NOMO-1 treated with DMSO at 0.1 percent for 48 hours (cell line): ENCODE data around the gene ABLIM2.

ENCODE experiments used
- DNase-seq: peaks from one replicate; lab custom pipeline; 2025; ENCODE audit not compliant: unreplicated experiment; lab: John Stamatoyannopoulos, UW

Gene ABLIM2

DNA sequence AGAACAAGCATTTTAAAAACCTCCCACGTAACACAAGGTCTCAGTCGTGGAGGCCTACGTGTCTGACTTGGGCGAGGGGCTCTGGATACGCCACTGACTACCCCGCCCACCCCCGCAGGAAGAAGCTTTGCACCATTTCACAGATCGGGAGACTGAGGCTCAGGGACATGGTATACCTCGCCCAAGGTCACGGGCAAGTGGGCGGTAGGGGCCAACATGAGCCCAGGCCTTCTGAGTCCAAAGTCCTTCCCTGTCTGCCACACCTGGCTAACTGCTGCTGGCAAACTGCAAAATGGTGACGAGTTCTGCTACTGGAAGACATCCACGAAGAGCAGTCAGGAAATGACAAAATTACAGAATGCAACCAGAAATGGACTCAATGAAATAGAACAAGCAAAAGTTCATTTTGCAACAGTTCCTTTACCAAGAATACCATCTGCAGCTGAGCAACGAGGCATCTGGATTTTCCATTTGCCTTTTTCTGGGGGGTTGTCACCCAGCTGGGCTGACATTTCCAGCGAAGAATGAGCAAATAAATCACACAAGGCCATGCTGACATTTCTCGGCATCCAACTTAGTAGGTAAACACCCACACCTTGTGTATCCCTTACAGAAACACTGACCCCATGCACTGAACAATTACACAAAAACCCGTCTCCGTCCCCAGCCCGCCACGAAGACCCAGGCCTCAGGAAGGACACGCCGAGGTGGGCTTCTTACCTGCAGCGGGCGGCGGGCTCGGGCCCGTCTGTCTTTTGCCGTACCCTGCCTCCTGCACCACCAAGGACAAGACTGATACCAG lies 148.7 kb downstream of the ABLIM2 start:
- no peak for DNase-seq

DNA sequence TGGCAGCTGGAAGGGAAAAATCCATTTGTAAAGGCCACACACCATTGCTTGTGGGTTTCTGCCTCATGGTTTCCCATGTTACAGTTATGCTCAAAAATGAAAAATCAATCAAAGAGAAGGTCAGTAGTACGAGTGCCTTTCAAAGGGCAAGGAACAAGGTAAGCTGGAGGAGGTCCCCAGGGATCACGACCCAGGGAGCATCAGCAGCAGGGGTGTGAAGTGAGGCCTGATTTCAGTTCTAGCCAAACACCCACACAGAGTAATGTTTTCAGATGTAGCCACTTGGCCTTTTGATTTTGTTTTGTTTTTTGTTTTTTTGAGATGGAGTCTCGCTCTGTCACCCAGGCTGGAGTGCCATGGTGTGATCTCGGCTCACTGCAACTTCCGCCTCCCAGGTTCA lies 149.5 kb downstream of the ABLIM2 start:
- no peak for DNase-seq

DNA sequence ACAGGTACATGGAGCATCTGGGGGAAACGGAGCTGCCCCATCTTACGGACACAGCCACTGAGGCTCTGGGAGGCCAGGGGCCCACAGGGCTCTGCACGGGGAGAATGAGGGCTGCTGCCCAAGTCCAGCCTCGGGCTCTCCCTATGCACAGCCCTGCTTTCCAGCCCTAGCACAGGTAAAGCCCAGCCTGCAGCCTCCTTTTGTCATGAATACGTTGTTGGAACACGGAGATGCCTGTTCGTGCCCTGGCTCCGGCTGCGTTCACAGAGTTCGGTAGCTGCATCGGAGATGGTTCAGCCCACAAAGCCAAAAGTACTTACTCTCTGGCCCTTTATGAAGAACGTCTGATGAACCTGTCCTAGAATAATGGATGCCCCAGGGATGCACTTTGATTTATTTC lies 150.2 kb downstream of the ABLIM2 start:
- DNase-seq, result no peak

DNA sequence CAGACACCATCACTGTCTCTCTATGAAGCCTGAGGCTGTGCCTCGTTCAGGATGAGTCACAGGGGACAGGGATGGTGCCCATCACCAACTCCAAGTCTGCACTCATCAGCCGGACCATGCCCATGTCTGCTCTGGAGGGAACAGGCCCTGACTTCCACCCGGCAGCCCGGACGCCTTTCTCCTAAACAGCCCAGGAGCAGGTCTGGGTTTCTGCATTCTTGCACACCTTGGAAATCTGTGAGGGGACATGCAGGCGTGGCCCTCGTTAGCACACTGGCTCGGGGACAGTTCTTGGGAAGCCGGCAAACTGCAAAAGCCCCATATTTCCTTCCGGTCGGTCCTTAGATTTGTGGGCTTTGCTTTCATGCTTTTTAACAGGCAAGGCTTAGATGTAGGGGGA lies 151.0 kb downstream of the ABLIM2 start:
- no peak for DNase-seq

DNA sequence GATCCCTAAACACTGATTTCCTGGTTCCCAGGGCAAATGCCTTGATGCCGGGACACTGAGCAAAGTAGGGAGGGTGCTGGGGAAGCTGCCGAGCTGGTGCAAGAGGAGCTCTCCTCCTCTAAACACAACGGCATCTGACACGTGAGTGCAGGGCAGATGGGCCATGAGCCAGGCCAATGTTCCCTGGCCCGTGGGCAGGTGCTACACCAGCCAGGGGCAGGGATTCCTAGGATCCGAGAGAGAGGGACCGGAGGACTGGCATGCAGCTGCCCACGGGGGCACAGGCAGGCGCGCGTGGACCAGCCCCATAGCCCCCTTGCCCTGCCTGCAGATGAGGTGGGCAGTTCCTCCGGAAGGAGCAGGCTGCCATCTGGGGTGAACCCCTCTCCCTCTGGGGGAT lies 152.1 kb downstream of the ABLIM2 start:
- DNase-seq, result no peak

DNA sequence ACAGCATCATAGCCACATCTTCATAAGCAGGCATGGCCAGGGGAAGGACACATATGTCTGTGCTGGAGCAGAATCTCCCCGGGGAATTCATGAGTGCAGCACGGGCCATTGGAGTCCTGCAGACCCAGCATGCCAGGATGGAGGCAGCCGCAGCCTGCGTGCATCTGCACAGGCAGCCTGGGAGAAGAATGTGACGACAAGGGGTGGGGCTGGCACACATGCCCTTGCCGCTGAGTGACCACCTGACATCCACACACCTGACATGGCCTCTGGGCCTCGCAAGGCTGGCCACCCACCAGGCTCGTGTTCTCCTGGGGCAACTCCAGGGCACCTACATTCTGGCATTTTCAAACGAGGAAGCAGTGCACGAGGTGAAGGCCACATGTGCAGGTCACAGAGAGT lies 152.8 kb downstream of the ABLIM2 start:
- DNase-seq, result no peak

DNA sequence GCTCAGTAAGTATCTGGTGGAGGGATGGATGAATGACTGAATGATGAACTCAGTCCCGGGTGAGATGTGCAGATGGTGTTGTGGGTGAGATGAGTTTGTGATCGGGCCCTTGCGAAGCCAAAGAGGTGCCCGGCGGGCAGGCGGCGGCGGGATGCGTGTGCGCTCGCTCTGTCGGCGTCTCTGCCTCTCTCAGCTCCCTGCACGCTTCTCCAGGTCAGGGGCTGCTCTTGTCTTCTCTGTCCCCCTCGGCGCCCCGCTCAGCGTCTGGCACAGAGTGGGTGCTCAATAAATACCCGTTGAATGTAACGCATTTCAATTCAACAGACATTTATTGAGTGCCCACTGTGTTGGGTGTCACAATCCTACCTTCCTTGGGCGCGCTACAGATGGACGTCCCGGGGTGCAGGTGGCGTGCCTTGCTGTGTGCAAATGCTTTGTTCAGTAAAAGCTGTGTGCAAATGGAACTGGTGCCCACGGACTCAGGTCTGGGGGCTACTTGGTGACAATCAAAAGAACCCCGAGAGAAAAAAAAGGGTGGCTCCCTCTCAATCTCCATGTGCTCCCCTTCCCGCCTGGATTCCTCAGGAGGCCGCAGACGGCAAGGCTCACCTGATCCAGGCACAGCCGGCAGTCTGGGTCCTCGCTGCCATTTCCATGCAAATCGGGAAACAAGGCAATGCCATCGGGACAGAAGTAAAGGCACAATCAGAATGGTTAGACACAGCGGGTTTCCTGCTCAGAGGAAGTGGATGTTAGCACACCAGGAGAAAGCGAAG lies 153.4 kb downstream of the ABLIM2 start:
- no peak for DNase-seq

DNA sequence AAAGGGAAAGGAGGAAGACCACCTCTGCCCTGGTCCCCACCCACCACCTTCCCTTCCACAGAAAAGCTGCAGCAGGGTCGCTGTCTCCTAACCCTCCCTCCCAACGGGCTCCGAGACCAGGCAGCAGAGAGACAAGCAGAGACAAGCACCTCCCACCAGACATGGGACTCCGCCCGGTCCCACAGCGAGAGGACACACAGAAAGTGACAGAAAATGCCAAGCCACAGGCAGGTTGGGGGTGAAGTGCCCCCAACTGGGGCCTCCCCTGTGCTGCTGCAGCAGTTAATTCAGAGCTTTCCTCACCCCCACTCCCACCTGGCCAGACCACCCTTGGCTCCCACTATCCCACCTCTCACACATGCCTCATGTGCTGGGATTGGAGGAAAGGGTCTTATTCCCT lies 154.5 kb downstream of the ABLIM2 start:
- no peak for DNase-seq

DNA sequence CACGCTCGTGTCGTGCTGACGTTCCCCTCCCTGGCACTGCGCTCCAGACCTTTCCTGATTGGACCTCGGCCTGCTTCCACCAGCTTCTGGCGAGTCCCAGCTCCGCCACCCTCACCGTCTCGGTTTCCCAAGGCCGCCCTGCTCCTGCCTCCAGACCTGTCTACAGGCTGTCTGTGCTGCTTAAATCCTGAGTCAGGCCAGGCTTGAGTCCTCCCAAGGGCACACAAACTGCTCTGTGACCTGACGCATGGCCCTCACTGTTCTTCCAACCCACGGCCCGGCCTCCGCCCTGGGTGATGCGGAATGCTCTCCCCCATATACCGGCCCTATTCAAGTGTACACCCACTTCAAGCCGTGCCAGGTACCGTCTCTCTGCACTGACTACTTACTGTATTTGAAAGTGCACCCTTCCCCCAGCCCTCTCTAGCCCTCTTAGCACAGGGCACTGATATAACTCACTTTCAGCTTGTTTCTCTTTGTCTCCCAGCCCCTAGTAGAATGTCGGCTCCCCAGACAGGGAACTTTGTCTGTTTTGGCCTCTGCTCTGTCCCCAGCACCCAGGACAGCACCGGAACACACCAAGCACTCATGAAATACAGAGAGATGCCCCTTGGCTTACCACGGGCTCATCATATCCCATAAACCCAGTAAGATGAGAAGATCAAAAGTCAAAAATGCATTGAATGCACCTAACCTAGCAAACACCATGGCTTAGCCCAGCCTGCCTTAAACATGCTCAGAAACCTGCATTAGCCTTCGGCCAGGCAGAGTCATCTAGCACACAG lies 155.9 kb downstream of the ABLIM2 start:
- no peak for DNase-seq

DNA sequence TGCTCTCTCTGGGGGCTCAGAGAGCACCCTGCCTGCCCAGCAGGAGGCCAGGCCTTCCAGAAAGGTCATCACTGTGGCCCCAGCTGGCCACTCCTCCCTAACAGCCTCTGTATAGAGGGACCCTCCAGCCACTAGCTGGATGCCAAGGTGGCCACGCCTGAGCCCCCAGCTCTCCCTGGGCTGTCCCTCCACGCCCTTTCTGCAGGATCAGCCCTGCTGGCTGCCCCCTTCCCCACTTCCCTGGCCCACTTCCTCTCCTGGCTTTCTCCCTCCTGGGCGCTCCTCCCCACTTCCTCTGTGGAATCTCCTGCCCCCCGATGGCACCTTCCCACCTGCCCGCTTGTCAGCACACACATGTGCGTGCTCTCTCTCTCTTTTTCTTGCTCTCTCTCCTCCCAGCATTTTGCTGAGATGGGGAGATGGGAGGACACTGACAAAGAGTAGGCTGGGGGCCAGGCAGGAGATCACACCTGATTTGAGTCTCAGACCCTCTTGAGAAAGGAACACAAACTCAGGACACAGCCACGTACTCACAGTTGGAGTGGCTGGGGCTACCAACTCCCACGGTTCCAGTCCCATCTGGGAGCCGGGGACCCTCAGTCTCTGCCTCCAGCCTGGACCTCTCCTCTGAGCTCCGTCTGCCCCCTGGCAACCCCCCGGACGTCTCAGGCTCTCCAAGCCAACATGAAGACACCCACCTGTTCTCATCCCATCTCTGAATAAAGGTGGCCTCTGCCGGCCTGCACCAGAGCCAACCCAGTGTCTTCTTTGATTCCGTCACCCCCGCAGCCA lies 156.9 kb downstream of the ABLIM2 start:
- DNase-seq, result no peak

DNA sequence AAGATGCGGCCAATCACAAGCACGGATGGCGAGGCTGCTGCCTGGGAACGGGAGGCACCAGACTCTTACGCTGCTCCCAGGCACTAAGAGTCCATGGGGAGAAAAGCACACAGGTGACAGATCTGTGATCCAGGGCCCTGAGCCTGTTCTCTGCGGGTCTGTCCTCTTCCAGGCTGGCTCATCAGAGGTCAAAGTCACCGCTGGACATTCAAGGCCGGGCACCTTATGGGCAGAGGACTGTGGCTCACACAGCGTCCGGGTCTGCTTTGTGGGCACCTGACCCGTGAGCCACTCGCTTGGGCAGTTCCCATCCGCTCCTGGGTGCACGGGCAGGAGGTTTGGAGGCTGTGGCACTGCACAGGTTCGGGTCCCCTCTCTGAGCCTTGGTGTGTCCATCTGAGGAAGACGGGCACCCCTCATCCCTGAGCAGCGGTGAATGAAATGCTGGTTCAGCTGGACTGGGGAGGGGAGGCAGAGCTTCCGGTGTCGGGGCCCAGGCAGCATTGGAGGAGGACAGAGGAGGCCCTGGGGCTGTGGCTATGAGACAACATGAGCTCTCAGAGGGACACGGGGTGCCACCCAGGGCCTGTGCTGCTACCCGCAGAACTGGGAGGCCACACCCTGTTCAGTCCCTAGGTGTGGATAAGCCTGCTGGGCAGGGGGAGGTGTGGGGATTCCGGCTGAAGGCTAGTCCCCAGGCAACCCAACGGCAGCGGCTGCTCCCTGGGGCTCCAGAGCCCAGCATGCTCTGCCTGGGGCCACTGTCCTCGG lies 157.7 kb downstream of the ABLIM2 start:
- no peak for DNase-seq

DNA sequence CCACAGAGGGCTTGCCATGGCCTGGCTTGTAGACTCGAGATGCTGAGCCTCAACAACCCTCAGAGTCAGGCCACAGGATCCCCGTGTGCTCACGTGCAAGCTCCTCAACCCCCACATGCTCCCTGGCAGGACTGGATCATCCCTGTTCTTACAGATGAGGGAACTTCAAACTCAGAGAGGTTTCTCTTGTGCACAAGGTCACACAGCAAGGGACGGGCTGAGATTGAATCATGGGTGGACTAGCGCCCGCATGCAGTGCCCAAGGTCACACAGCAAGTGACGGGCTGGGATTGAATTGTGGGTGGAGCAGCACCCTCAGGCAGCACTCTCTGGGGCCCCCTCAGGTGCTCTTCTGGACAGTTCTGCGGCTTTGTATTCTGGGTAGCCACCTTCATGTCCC lies 158.4 kb downstream of the ABLIM2 start:
- DNase-seq, result no peak

DNA sequence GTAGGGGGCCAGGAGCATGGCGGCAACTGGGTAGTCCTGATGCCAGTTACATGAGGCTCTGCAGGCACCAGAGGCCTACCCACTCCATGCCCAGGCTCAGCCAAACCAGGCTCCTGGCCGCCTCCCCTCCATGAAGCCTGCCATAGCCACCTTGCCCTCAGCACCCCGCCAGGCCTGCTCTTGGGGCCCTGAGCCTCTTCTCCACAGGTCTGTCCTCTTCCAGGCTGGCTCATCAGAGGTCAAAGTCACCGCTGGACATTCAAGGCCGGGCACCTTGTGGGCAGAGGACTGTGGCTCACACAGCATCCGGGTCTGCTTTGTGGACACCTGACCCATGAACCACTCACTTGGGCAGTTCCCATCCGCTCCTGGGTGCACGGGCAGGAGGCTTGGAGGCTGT lies 158.9 kb downstream of the ABLIM2 start:
- no peak for DNase-seq

DNA sequence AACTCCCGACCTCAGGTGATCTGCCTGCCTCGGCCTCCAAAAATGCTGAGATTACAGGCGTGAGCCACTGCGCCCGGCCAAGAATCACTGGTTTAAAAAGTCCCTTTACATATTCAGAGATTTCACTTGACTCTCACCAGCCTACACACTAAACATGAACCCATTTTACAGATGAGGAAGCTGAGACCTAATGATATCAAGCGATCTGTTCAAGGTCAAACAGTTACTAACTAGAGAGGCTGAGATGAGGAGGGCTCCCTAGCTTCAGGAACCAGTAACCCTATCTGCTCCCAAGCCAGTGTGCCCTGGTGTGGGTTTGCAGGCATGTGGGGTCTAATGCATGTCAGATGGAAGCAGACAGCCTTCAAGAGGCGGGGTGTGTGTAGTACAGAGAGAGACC lies 159.3 kb downstream of the ABLIM2 start:
- DNase-seq, result no peak

DNA sequence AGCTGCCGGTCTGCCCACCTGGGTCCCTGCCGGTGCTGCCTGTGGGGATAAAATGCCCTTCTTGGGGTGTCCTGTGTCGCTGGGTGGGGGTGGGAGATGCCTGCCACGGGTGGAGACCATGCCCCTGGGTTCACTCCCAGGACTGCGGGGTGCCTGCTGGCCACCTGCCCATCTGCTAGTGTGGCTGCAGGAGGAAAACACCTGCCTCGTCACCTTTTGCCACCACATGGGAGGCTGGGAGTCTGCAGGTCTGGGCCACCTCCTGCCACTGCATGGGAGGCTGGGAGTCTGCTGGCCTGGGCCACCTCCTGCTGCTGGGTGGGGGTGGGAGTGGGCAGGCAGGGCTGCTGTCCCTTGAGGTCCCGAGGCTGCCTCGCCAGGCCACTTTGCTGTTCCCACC lies 160.2 kb downstream of the ABLIM2 start:
- no peak for DNase-seq

DNA sequence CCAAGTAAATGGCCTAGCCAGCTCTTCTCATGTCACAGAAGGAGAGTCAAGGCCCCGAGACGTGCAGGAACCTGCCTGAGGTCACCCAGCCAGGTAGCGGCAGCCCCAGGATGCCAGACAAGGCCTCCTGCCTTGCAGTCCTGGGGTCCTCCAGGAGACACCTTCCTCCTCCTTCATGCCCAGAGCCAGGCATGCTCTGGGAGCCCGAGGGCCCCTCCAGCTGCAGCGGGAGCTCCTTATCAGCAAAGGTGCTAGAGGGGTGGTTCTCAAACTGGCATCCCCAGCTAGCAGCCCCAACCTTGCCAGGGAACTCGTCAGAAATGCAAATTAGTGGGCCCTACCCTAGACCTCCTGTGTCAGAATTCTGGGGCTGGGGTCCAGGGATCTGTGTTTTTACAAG lies 162.7 kb downstream of the ABLIM2 start:
- no peak for DNase-seq

DNA sequence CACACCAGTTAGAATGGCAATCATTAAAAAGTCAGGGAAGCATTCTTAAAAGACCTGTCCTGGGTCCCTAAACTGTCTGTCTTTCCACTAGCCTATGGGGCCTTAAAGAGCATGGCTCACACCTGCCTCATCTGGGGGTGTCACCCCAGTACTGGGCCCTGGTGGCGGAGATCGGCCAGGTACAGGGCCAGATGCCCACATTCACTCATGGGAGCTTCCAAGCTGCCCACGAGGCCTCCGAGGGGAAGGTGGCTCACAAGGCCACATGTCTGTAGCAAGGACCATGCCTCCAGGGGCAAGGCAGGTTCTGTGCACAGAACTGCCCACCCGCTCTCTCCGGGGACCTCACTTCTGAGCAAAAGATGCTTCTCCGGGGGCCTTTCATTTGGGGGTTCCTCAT lies 163.5 kb downstream of the ABLIM2 start:
- no peak for DNase-seq

DNA sequence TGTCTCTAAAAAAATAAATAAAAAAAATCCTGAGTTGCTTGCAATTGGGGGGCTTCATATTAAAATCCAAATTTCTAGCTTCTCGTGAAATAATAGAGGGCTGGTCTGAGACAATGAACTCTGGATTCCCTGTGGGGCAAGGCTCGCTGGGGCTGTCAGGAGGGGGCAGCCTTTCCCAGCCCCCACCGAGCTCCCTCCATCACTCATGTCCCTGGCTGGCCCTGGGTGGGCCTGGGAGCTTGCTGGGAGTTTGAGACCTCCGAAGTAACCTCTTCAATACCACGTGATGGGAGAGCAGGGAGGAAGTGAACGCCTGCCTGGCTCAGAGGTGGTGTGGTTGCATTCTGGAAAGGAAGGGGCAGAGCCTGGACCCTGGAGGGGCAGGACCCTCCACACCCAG lies 164.9 kb downstream of the ABLIM2 start:
- DNase-seq, result no peak

DNA sequence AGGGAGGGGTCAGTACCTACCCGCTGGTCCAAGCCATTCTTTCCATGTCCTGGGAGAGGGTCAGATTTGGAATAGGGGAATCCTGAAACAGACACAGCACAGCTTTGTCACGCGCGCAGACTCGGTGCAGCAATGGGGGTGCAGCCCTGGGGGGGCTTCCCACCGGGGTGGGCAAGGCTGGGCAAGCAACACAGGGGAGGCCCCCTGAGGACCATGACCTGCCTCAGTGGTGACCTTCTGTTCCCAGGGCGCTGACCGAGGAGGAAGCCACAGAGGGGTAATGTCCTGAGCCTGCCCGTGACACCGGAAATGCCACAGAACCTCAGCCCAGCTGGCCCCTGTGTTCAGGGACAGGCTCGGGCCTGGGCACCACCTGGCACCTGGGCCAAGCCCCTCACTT lies 165.8 kb downstream of the ABLIM2 start:
- no peak for DNase-seq

DNA sequence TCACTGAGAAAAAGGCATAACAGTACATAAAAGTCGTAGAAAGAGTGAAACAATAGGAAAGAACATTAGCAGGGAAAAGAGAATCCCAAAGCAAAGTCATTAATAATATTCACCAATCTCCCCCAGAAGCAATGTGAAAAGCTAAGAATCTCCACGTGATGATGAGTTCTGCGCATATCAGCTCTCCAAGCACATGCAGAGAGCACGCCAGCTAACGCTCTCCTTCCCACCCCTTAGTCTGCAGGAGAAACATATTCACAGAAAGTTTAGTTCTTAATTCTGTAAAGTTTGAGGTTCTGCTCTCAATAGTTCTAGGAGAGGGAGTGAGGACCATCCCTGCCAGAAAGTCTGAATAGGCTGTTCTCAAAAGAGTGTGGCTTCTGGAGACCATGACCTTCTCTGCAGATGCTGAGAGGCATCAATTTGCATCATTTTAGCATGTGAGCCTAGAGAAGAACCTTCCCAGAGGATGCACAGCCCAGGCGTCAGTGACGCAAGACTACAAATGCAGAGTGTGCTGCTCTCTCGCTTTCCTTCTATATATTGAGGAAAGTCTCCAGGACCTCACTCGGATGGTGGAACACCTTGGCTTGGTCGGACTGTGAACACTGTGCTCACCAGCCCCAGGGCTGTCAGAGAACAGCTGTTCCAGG lies 167.7 kb downstream of the ABLIM2 start:
- DNase-seq, result no peak
